H9 (cell line): ENCODE measurements around the gene MUC5B. TPM values are rescaled to one million over a fixed set of nuclear protein-coding genes. Genes with fewer than 3 reads are reported as not detected.

Experiments used
- DNase-seq: peaks from one replicate; pipeline ENCODE4 v3.0.0-alpha.2; 2017
- H2AFZ ChIP-seq: one replicate; pipeline ENCODE4 v1.6.1; 2013; ENCODE audit warnings: mild to moderate bottlenecking, low read length, control low read depth, moderate library complexity
- H2AK5ac ChIP-seq: 2 replicates; pipeline ENCODE4 v1.6.1; 2013; ENCODE audit warnings: low read length, control low read depth, mixed read lengths; ENCODE audit not compliant: insufficient read length
- H2BK120ac ChIP-seq: one replicate; pipeline ENCODE4 v1.6.1; 2013; ENCODE audit warnings: low read depth, mild to moderate bottlenecking, low read length, control low read depth, inconsistent platforms; ENCODE audit not compliant: poor library complexity, severe bottlenecking
- H2BK12ac ChIP-seq: 2 replicates; pipeline ENCODE4 v1.6.1; 2013; ENCODE audit warnings: low read length, control low read depth, mixed read lengths, low read depth; ENCODE audit not compliant: insufficient read length
- H2BK15ac ChIP-seq: 2 replicates; pipeline ENCODE4 v1.6.1; 2013; ENCODE audit warnings: low read depth, low read length, control low read depth
- H2BK20ac ChIP-seq: one replicate; pipeline ENCODE4 v1.6.1; 2013; ENCODE audit warnings: low read depth, mild to moderate bottlenecking, low read length, control low read depth, inconsistent platforms; ENCODE audit not compliant: poor library complexity, severe bottlenecking
- H2BK5ac ChIP-seq: 2 replicates; pipeline ENCODE4 v1.6.1; 2013; ENCODE audit warnings: low read length, control low read depth, mixed read lengths; ENCODE audit not compliant: insufficient read length
- H3K14ac ChIP-seq: 2 replicates; pipeline ENCODE4 v1.6.1; 2013; ENCODE audit warnings: low read length, control low read depth; ENCODE audit not compliant: insufficient read depth
- H3K18ac ChIP-seq: 2 replicates; pipeline ENCODE4 v1.6.1; 2013; ENCODE audit warnings: low read depth, mild to moderate bottlenecking, mixed read lengths, low read length, control low read depth; ENCODE audit not compliant: insufficient read length
- H3K23ac ChIP-seq: 2 replicates; pipeline ENCODE4 v1.6.1; 2013; ENCODE audit warnings: low read length, control low read depth, mixed read lengths, low read depth; ENCODE audit not compliant: insufficient read length
- H3K23me2 ChIP-seq: 2 replicates; pipeline ENCODE4 v1.6.1; 2013; ENCODE audit warnings: low read depth, mild to moderate bottlenecking, mixed read lengths, low read length, control low read depth; ENCODE audit not compliant: insufficient read length, poor library complexity, severe bottlenecking
- H3K27ac ChIP-seq: 2 replicates; pipeline ENCODE4 v1.5.1; 2013; ENCODE audit warnings: low read length, control low read depth, mixed read lengths, low read depth; ENCODE audit not compliant: insufficient read length
- H3K27me3 ChIP-seq: 2 replicates; pipeline ENCODE4 v1.6.1; 2013; ENCODE audit warnings: low read length, control low read depth, inconsistent platforms; ENCODE audit not compliant: insufficient read depth
- H3K4ac ChIP-seq: 2 replicates; pipeline ENCODE4 v1.6.1; 2013; ENCODE audit warnings: low read depth, mild to moderate bottlenecking, control low read depth, inconsistent platforms, low read length, moderate library complexity
- H3K4me1 ChIP-seq: 2 replicates; pipeline ENCODE4 v1.6.1; 2013; ENCODE audit warnings: low read length, control low read depth, inconsistent platforms; ENCODE audit not compliant: insufficient read depth
- H3K4me2 ChIP-seq: 2 replicates; pipeline ENCODE4 v1.6.1; 2013; ENCODE audit warnings: low read length, control low read depth, mixed read lengths; ENCODE audit not compliant: insufficient read length, insufficient read depth
- H3K56ac ChIP-seq: 2 replicates; pipeline ENCODE4 v1.6.1; 2013; ENCODE audit warnings: low read depth, mild to moderate bottlenecking, mixed read lengths, low read length, control low read depth; ENCODE audit not compliant: insufficient read length
- H3K79me1 ChIP-seq: 2 replicates; pipeline ENCODE4 v1.6.1; 2013; ENCODE audit warnings: low read depth, mild to moderate bottlenecking, moderate library complexity, low read length, control low read depth, inconsistent platforms; ENCODE audit not compliant: insufficient read depth, poor library complexity, severe bottlenecking
- H3K79me2 ChIP-seq: 2 replicates; pipeline ENCODE4 v1.6.1; 2013; ENCODE audit warnings: low read length, control low read depth, inconsistent platforms; ENCODE audit not compliant: insufficient read depth
- H3K9ac ChIP-seq: 2 replicates; pipeline ENCODE4 v1.6.1; 2013; ENCODE audit warnings: low read length, control low read depth, mixed read lengths; ENCODE audit not compliant: insufficient read length; ENCODE audit errors: extremely low read depth
- H3K9me3 ChIP-seq: one replicate; pipeline ENCODE4 v1.6.1; 2013; ENCODE audit warnings: low read depth, low read length, inconsistent platforms; ENCODE audit not compliant: control insufficient read depth
- H3T11ph ChIP-seq: one replicate; pipeline ENCODE4 v1.6.1; 2013; ENCODE audit warnings: mild to moderate bottlenecking, low read length, control low read depth, inconsistent platforms
- H4K20me1 ChIP-seq: one replicate; pipeline ENCODE4 v1.6.1; 2013; ENCODE audit not compliant: control insufficient read depth, insufficient read length, insufficient read depth
- H4K5ac ChIP-seq: 2 replicates; pipeline ENCODE4 v1.6.1; 2013; ENCODE audit warnings: low read depth, mild to moderate bottlenecking, mixed read lengths, low read length, control low read depth; ENCODE audit not compliant: insufficient read length
- H4K8ac ChIP-seq: replicated peaks from 2 replicates; pipeline ENCODE4 v1.6.1; 2013; ENCODE audit warnings: low read length, control low read depth, mixed read lengths, low read depth; ENCODE audit not compliant: insufficient read length
- H4K91ac ChIP-seq: 2 replicates; pipeline ENCODE4 v1.6.1; 2013; ENCODE audit warnings: low read depth, mild to moderate bottlenecking, moderate library complexity, mixed read lengths, low read length, control low read depth; ENCODE audit not compliant: insufficient read length
- H3K27ac Mint-ChIP-seq, 3 experiments: 2 replicates in 2 of 3; 3 replicates in 1 of 3; pipeline ENCODE4 v1.8.0; 2020 to 2021; ENCODE audit warnings: mixed read lengths in 3 of 3, mild to moderate bottlenecking in 1 of 3, moderate library complexity in 1 of 3
- H3K27me3 Mint-ChIP-seq: 2 replicates; pipeline ENCODE4 v1.8.0; 2021; ENCODE audit warnings: low read depth, mild to moderate bottlenecking, moderate library complexity, mixed read lengths
- H3K36me3 Mint-ChIP-seq, 3 experiments: 2 replicates in 2 of 3; 3 replicates in 1 of 3; pipeline ENCODE4 v1.8.0; 2020 to 2021; ENCODE audit warnings: low read depth in 3 of 3, mixed read lengths in 3 of 3; ENCODE audit not compliant: insufficient read depth in 1 of 3
- H3K4me1 Mint-ChIP-seq, 2 experiments: 2 replicates each; pipeline ENCODE4 v1.8.0; 2020; ENCODE audit warnings: mixed read lengths in 2 of 2
- H3K4me3 Mint-ChIP-seq, 2 experiments: 2 replicates in 1 of 2; 3 replicates in 1 of 2; pipeline ENCODE4 v1.8.0; 2020 to 2021; ENCODE audit warnings: mild to moderate bottlenecking in 2 of 2, mixed read lengths in 2 of 2, moderate library complexity in 1 of 2
- H3K9me3 Mint-ChIP-seq, 2 experiments: 2 replicates in 1 of 2; 3 replicates in 1 of 2; pipeline ENCODE4 v1.8.0; 2020; ENCODE audit warnings: mild to moderate bottlenecking in 2 of 2, mixed read lengths in 2 of 2, moderate library complexity in 1 of 2
- WGBS: extraction: QIAGEN DNeasy Blood & Tissue Kit; methylation state at CpG from one replicate; pipeline ENCODE4 v1.1.7; 2013; ENCODE audit warnings: missing lambda C conversion rate, low lambda C conversion rate, mixed read lengths; ENCODE audit not compliant: insufficient read length; ENCODE audit errors: extremely low coverage; 5-methylcytosine and 5-hydroxymethylcytosine counted together
- total RNA-seq: library from RNA; stranded (reverse); gene quantifications from 2 replicates; pipeline ENCODE4 v1.2.1, GENCODE V29; 2021
- TF ChIP-seq, protein P1 (sequence below): fragments of 200-600 bp; sonication (generic); conservative IDR thresholded peaks from 3 replicates; pipeline ENCODE4 v1.8.0; 2021; ENCODE audit warnings: antibody characterized with exemption, mild to moderate bottlenecking

The MUC5B gene
- total RNA-seq, 1 experiment from 2014 or later: not detected

DNA sequence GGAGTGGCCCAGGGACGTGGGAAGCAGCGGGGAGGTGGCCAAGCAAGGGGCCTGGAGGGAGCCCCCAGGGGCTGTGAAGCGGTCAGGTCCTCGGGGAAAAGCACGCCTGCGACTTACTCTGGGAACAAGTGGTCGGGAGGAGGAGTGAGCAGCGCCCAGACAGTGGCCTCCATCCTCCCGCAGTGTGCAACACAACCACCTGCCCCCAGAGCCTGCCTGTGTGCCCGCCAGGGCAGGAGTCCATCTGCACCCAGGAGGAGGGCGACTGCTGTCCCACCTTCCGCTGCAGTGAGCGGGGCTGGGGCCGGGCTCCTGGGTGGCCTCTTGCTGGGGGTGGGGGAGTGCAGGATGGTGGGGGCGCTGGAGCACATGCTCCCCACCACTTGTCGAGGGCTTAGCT is 35.0 kb downstream of the MUC5B start:
- Histone ChIP-seq H3K79me1 (no peaks in the 10 kb centered on the region), H3K79me2 (no peaks in the 10 kb centered on the region), H4K20me1 (no peaks in the 10 kb centered on the region), H2BK15ac (no peak overlapping the region), H2BK12ac (no peak overlapping the region), H2AK5ac (no peak overlapping the region), H3K27ac (no peak overlapping the region), H3K4me2 (no peak overlapping the region), H3K9ac (no peak overlapping the region), H4K5ac (no peak overlapping the region), H3K18ac (no peak overlapping the region), H3T11ph (no peak overlapping the region), H3K23ac (no peak overlapping the region), H3K9me3 (no peaks in the 10 kb centered on the region), H3K14ac (no peak overlapping the region), H3K27me3 (no peaks in the 10 kb centered on the region), H4K91ac (no peak overlapping the region), H2BK120ac (no peak overlapping the region), H2BK5ac (no peak overlapping the region), H3K4ac (no peak overlapping the region), H4K8ac (no peak overlapping the region), H2AFZ (no peak overlapping the region), H3K56ac (no peak overlapping the region), H2BK20ac (no peak overlapping the region), H3K4me1 (no peaks in the 10 kb centered on the region), H3K23me2 (no peaks in the 10 kb centered on the region)
- no peak for DNase-seq
- Mint-ChIP-seq H3K9me3 (peaks cover 3 to 5% of the 10 kb centered on the region in 2 experiments; a peak in 4 of 5 replicates), H3K36me3 (peaks cover 0 to 2% (median 0%) of the 10 kb centered on the region in 3 experiments; a peak in 1 of 7 replicates), H3K4me1 (peaks cover 2 to 12% of the 10 kb centered on the region in 2 experiments), H3K4me3 (no peak overlapping the region), H3K27ac (no peak overlapping the region), H3K27me3 (peaks cover 7% of the 10 kb centered on the region)
- TF ChIP-seq, protein P1, sequence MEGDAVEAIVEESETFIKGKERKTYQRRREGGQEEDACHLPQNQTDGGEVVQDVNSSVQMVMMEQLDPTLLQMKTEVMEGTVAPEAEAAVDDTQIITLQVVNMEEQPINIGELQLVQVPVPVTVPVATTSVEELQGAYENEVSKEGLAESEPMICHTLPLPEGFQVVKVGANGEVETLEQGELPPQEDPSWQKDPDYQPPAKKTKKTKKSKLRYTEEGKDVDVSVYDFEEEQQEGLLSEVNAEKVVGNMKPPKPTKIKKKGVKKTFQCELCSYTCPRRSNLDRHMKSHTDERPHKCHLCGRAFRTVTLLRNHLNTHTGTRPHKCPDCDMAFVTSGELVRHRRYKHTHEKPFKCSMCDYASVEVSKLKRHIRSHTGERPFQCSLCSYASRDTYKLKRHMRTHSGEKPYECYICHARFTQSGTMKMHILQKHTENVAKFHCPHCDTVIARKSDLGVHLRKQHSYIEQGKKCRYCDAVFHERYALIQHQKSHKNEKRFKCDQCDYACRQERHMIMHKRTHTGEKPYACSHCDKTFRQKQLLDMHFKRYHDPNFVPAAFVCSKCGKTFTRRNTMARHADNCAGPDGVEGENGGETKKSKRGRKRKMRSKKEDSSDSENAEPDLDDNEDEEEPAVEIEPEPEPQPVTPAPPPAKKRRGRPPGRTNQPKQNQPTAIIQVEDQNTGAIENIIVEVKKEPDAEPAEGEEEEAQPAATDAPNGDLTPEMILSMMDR: no peak
- no CpG with 5 or more reads among the region's 16 CpGs for WGBS
